GM13976 (cell line): Measurements from ENCODE around the gene GALNT5.
"Not testable (repeated sequence)": the region's sequence is repeated elsewhere in the genome, so short reads cannot be mapped to it uniquely, and the experiment has no call there.

Experiments
- DNase-seq: peaks from one replicate; pipeline ENCODE4 v3.0.0; 2012; ENCODE audit warnings: low spot score
- in situ Hi-C: fragments of 300-500 bp; cut with MboI; formaldehyde crosslinking; loops from one replicate; pipeline ENCODE4 v1.12.0; 2022; ENCODE audit warnings: low sequenced_read_pairs, mixed read lengths, inconsistent platforms; ENCODE audit not compliant: unreplicated experiment
- TF ChIP-seq, protein P1 (sequence below): IDR thresholded peaks from 2 replicates; pipeline ENCODE4 v1.5.1; 2012; ENCODE audit warnings: borderline replicate concordance, mild to moderate bottlenecking; ENCODE audit not compliant: insufficient read depth; ENCODE audit errors: extremely low read depth, missing control alignments, control extremely low read depth

The GALNT5 gene

DNA sequence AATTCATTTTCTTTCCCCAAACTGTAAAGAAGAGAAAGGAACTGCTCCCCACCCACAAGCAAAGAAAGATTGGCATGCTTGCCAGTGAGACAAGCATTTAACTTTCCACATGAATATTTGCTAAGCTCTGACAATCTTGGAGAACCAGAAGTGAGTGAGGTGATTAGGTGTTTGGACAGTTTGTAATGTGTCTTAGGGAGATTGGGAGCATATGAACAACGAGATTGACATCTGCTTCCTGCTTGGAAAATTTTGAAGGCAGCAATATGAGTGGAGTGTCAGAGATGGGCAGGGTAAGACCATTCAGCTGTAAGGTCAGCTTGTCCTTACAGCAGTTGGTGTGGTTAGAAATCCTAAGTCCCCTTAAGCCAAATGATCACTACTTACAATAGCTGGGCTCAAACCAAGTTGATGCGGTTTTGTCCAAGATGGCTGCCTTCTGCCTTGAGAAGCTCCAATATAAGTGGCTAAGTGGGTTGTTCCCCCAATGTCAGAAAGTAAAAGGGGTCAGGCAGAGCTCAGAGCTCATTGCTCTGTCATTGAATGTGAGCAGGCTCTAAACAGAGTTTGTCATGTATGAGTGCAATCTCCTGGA lies 36.0 kb upstream of the GALNT5 start:
- in situ Hi-C loops: no loop called here
- TF ChIP-seq, protein P1, sequence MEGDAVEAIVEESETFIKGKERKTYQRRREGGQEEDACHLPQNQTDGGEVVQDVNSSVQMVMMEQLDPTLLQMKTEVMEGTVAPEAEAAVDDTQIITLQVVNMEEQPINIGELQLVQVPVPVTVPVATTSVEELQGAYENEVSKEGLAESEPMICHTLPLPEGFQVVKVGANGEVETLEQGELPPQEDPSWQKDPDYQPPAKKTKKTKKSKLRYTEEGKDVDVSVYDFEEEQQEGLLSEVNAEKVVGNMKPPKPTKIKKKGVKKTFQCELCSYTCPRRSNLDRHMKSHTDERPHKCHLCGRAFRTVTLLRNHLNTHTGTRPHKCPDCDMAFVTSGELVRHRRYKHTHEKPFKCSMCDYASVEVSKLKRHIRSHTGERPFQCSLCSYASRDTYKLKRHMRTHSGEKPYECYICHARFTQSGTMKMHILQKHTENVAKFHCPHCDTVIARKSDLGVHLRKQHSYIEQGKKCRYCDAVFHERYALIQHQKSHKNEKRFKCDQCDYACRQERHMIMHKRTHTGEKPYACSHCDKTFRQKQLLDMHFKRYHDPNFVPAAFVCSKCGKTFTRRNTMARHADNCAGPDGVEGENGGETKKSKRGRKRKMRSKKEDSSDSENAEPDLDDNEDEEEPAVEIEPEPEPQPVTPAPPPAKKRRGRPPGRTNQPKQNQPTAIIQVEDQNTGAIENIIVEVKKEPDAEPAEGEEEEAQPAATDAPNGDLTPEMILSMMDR: no peak
- DNase-seq: no peak

- TF ChIP-seq, protein P1: no peak
- in situ Hi-C loops: no loop called here
- DNase-seq: no peak
These were observed 33.8 kb upstream of the GALNT5 start for GRCh38 chr2:157223624-157224205.

DNA sequence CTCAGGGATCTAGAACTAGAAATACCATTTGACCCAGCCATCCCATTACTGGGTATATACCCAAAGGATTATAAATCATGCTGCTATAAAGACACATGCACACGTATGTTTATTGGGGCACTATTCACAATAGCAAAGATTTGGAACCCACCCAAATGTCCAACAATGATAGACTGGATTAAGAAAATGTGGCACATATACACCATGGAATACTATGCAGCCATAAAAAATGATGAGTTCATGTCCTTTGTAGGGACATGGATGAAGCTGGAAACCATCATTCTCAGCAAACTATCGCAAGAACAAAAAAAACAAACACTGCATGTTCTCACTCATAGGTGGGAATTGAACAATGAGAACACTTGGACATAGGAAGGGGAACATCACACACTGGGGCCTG lies 33.1 kb upstream of the GALNT5 start:
- DNase-seq, in situ Hi-C loops: not testable (repeated sequence)

DNA sequence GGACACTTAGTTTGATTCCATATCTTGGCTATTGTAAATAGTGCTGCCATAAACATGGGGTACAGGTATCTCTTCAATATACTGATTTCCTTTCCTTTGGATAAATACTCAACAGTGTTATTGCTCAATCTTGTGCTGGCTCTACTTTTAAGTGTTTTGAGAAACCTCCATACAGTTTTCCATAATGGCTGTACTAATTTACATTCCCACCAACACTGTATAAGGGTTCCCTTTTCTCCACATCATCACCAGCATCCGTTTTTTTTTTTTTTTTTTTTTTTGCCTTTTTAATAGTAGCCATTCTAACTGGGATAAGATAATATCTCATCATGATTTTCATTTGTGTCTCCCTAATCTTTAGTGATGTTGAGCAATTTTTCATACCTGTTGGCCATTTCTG lies 29.9 kb upstream of the GALNT5 start:
- no peak for DNase-seq
- in situ Hi-C loops: no loop called here
- TF ChIP-seq, protein P1: no peak

GRCh38 chr2:157228946-157229345 lies 28.6 kb upstream of the GALNT5 start:
- DNase-seq: no peak
- TF ChIP-seq, protein P1: no peak
- in situ Hi-C loops: no loop called here

DNA sequence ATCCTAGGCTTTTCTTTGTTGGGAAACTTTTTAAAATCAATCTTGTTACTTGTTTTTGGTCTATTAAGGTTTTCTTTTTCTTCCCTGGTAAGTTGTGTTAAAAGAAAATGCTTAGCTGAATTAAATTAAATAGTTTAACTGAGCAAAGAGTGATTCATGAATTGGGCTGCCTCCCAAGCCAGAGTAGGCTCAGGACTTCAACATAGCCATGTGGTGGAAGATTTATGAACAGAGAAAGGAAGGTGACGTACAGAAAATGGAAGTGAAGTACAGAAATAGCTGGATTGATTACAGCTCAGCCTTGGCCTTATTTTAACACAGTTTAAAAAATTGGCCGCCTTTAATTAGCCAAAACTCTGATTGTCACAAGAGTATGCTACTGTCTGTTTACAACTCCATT lies 27.9 kb upstream of the GALNT5 start:
- TF ChIP-seq, protein P1: no peak
- in situ Hi-C loops: no loop called here
- no peak for DNase-seq

DNA sequence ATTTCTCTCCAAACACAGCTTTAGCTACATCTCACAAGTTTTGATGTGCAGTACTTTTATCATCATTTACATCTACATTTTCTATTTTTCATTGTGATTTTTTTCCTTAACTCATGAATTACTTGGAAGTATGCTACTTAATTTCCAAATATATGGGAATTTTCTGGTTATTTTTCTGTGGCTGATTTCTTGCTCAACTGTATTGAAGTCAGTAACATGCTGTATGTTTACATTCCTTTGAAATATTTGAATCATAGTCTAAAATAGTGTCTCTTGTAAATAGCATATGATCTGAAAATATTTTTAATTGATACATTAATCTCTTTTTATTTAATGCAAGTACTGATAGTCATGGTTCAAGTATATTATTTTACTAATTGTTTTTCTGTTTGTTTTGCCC lies 26.0 kb upstream of the GALNT5 start:
- in situ Hi-C loops: no loop called here
- TF ChIP-seq, protein P1: no peak
- DNase-seq: no peak
